HepG2 (cell line): ENCODE measurements around the gene TBL3. TPM values are rescaled to one million over a fixed set of nuclear protein-coding genes. Genes with fewer than 3 reads are reported as not detected.
A peak's percentile ranks its signal among the peaks of the same experiment; 100 is the strongest.

Experiments used
- NFRKB ChIP-seq: fragments of 450-650 bp; IDR thresholded peaks from 2 replicates; pipeline ENCODE4 v1.6.1; 2017
- PTBP1 ChIP-seq: fragments of 200-400 bp; formaldehyde crosslinking; IDR thresholded peaks from 2 replicates; pipeline ENCODE4 v1.6.1; 2018; ENCODE audit warnings: low read length, low read depth; ENCODE audit not compliant: poor library complexity, severe bottlenecking
- SSRP1 ChIP-seq: IDR thresholded peaks from 2 replicates; pipeline ENCODE4 v1.6.1; 2016; ENCODE audit warnings: control low read depth
- TBX2 ChIP-seq: sonication (generic); formaldehyde crosslinking; IDR thresholded peaks from 2 replicates; pipeline ENCODE4 v1.5.0; 2020; ENCODE audit warnings: missing genetic modification reagents, mild to moderate bottlenecking, borderline replicate concordance
- TSC22D2 ChIP-seq: sonication (generic); formaldehyde crosslinking; IDR thresholded peaks from 2 replicates; pipeline ENCODE4 v1.5.1; 2020; ENCODE audit warnings: missing genetic modification reagents, mild to moderate bottlenecking, borderline replicate concordance
- ZFAT ChIP-seq: sonication (generic); formaldehyde crosslinking; conservative IDR thresholded peaks from 2 replicates; pipeline ENCODE4 v1.8.1; 2023; ENCODE audit warnings: missing genetic modification reagents, inconsistent platforms
- ZFP1 ChIP-seq: IDR thresholded peaks from 2 replicates; pipeline ENCODE4 v1.6.1; 2016
- ZNF232 ChIP-seq: sonication (generic); formaldehyde crosslinking; IDR thresholded peaks from 2 replicates; pipeline ENCODE4 v1.4.0; 2020; ENCODE audit warnings: missing genetic modification reagents, borderline replicate concordance
- ZNF337 ChIP-seq: sonication (generic); formaldehyde crosslinking; IDR thresholded peaks from 2 replicates; pipeline ENCODE4 v1.5.1; 2020; ENCODE audit warnings: missing genetic modification reagents, low read depth, mild to moderate bottlenecking, borderline replicate concordance
- ZNF383 ChIP-seq: sonication (generic); formaldehyde crosslinking; IDR thresholded peaks from 2 replicates; pipeline ENCODE4 v1.4.0; 2020; ENCODE audit warnings: missing genetic modification reagents, mild to moderate bottlenecking, borderline replicate concordance
- ZNF766 ChIP-seq: sonication (generic); formaldehyde crosslinking; IDR thresholded peaks from 2 replicates; pipeline ENCODE4 v1.5.0; 2020; ENCODE audit warnings: missing genetic modification reagents, borderline replicate concordance
- ZNF773 ChIP-seq: sonication (generic); formaldehyde crosslinking; IDR thresholded peaks from 2 replicates; pipeline ENCODE4 v1.4.0; 2020; ENCODE audit warnings: missing genetic modification reagents, borderline replicate concordance
- polyA plus RNA-seq, 8 experiments: library from polyadenylated mRNA; depleted of rRNA in 3 of 8; stranded (reverse) in 7 of 8; unstranded in 1 of 8; fragments of >200 nt; fragmentation: Illumina TruSeq in 4 of 8; extraction: Trizol in 4 of 8; gene quantifications; 2 replicates each; pipeline versions ENCODE4 v1.2.1 to v1.2.3, GENCODE V29; 2011 to 2016; ENCODE audit warnings: low read depth in 4 of 8, missing spikeins in 1 of 8, mixed read lengths in 1 of 8; ENCODE audit not compliant: insufficient read depth in 1 of 8
- total RNA-seq, 5 experiments: library from RNA; depleted of rRNA; stranded (reverse); fragments of >200 nt; fragmentation: Illumina TruSeq; extraction: Trizol; gene quantifications; 2 replicates each; pipeline ENCODE4 v1.2.3, GENCODE V29; 2016; ENCODE audit warnings: low read depth in 1 of 5
- TF ChIP-seq, protein P1 (sequence below): sonication (generic); formaldehyde crosslinking; IDR thresholded peaks from 2 replicates; pipeline ENCODE4 v1.8.0; 2022; ENCODE audit warnings: missing genetic modification reagents, mild to moderate bottlenecking, borderline replicate concordance
- TF ChIP-seq, protein P2 (sequence below): sonication (generic); formaldehyde crosslinking; IDR thresholded peaks from 2 replicates; pipeline ENCODE4 v1.5.0; 2020; ENCODE audit warnings: mild to moderate bottlenecking, missing genetic modification reagents, borderline replicate concordance
- TF ChIP-seq, protein P3 (sequence below): sonication (generic); formaldehyde crosslinking; IDR thresholded peaks from 2 replicates; pipeline ENCODE4 v1.4.0; 2020; ENCODE audit warnings: missing genetic modification reagents, borderline replicate concordance
- TF ChIP-seq, protein P4 (sequence below): sonication (generic); formaldehyde crosslinking; IDR thresholded peaks from 2 replicates; pipeline ENCODE4 v1.5.0; 2020; ENCODE audit warnings: missing genetic modification reagents

TBL3 gene
- total and polyA plus RNA-seq, 2 of the 13 experiments (the other 11 are each of a cell fraction or from before 2014, with no cell fraction given): 16.8 to 38.0 TPM

DNA sequence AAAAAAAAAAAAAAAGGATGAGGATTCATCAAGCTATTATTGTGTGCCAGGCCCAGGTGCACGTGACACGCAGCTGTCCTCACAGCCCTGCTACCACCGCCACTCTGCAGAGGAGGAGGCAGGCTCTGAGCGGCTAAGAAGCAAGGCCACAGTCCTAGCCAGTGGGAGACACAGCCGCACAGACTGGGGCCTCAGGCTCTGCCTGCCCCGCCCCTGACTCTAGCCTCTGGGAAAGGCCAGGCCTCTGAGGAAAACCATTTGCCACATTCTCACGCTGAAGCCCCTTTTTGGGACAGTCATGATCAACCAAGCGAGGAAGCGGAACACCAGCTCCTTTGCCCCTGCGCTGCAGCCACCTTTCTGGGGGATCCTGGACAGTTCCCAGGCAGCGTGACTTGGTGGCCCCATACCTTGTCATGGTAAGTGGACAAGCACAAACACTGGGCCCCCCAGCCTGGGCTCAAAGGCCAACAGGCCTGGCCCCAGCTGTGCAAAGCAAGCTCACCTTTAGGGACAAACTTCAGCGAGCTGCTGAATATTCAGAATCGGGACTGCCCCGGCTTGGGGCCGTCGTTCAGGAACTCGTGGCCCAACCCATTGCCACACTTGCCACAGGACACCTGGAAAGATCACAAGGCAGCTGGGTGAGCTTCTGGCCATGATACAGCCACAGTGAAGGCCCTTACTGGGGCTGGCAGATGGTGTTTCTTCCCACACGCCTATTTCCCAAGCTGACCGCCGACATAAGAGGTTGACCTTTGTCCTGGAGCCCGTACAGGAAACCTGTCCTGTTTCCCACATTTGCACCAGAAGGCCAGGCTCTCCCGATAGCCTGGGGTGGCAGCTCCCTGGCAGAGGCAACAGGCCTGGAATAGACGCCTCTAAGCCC, 31.3 kb upstream of the TBL3 start (continued):
- TF ChIP-seq ZNF383 (CRISPR knock-in tag) (no peak), TSC22D2 (CRISPR knock-in tag) (peak; percentile 80), ZNF337 (CRISPR knock-in tag) (peak; percentile 78; the same call in 1 of the 2 replicates), ZNF766 (CRISPR knock-in tag) (0 out of 2 replicates have a peak, but pooled peaks have one; percentile 38), SSRP1 (no peak; the same call in 1 of the 2 replicates), ZNF232 (CRISPR knock-in tag) (peak; percentile 19; the same call in 1 of the 2 replicates), PTBP1 (peak; percentile 22), NFRKB (no peak), ZNF773 (no peak), ZFAT (CRISPR knock-in tag) (no peak), ZFP1 (CRISPR knock-in tag) (no peak), TBX2 (CRISPR knock-in tag) (peak; percentile 79; the same call in 1 of the 2 replicates)
- TF ChIP-seq, protein P1, sequence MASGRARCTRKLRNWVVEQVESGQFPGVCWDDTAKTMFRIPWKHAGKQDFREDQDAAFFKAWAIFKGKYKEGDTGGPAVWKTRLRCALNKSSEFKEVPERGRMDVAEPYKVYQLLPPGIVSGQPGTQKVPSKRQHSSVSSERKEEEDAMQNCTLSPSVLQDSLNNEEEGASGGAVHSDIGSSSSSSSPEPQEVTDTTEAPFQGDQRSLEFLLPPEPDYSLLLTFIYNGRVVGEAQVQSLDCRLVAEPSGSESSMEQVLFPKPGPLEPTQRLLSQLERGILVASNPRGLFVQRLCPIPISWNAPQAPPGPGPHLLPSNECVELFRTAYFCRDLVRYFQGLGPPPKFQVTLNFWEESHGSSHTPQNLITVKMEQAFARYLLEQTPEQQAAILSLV (CRISPR knock-in tag): peak; percentile 59; the same call in 1 of the 2 replicates
- TF ChIP-seq, protein P2, sequence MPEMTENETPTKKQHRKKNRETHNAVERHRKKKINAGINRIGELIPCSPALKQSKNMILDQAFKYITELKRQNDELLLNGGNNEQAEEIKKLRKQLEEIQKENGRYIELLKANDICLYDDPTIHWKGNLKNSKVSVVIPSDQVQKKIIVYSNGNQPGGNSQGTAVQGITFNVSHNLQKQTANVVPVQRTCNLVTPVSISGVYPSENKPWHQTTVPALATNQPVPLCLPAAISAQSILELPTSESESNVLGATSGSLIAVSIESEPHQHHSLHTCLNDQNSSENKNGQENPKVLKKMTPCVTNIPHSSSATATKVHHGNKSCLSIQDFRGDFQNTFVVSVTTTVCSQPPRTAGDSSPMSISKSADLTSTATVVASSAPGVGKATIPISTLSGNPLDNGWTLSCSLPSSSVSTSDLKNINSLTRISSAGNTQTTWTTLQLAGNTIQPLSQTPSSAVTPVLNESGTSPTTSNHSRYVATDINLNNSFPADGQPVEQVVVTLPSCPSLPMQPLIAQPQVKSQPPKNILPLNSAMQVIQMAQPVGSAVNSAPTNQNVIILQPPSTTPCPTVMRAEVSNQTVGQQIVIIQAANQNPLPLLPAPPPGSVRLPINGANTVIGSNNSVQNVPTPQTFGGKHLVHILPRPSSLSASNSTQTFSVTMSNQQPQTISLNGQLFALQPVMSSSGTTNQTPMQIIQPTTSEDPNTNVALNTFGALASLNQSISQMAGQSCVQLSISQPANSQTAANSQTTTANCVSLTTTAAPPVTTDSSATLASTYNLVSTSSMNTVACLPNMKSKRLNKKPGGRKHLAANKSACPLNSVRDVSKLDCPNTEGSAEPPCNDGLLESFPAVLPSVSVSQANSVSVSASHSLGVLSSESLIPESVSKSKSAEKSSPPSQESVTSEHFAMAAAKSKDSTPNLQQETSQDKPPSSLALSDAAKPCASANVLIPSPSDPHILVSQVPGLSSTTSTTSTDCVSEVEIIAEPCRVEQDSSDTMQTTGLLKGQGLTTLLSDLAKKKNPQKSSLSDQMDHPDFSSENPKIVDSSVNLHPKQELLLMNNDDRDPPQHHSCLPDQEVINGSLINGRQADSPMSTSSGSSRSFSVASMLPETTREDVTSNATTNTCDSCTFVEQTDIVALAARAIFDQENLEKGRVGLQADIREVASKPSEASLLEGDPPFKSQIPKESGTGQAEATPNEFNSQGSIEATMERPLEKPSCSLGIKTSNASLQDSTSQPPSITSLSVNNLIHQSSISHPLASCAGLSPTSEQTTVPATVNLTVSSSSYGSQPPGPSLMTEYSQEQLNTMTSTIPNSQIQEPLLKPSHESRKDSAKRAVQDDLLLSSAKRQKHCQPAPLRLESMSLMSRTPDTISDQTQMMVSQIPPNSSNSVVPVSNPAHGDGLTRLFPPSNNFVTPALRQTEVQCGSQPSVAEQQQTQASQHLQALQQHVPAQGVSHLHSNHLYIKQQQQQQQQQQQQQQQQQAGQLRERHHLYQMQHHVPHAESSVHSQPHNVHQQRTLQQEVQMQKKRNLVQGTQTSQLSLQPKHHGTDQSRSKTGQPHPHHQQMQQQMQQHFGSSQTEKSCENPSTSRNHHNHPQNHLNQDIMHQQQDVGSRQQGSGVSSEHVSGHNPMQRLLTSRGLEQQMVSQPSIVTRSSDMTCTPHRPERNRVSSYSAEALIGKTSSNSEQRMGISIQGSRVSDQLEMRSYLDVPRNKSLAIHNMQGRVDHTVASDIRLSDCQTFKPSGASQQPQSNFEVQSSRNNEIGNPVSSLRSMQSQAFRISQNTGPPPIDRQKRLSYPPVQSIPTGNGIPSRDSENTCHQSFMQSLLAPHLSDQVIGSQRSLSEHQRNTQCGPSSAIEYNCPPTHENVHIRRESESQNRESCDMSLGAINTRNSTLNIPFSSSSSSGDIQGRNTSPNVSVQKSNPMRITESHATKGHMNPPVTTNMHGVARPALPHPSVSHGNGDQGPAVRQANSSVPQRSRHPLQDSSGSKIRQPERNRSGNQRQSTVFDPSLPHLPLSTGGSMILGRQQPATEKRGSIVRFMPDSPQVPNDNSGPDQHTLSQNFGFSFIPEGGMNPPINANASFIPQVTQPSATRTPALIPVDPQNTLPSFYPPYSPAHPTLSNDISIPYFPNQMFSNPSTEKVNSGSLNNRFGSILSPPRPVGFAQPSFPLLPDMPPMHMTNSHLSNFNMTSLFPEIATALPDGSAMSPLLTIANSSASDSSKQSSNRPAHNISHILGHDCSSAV: no peak
- TF ChIP-seq, protein P3, sequence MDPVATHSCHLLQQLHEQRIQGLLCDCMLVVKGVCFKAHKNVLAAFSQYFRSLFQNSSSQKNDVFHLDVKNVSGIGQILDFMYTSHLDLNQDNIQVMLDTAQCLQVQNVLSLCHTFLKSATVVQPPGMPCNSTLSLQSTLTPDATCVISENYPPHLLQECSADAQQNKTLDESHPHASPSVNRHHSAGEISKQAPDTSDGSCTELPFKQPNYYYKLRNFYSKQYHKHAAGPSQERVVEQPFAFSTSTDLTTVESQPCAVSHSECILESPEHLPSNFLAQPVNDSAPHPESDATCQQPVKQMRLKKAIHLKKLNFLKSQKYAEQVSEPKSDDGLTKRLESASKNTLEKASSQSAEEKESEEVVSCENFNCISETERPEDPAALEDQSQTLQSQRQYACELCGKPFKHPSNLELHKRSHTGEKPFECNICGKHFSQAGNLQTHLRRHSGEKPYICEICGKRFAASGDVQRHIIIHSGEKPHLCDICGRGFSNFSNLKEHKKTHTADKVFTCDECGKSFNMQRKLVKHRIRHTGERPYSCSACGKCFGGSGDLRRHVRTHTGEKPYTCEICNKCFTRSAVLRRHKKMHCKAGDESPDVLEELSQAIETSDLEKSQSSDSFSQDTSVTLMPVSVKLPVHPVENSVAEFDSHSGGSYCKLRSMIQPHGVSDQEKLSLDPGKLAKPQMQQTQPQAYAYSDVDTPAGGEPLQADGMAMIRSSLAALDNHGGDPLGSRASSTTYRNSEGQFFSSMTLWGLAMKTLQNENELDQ (CRISPR knock-in tag): no peak
- TF ChIP-seq, protein P4, sequence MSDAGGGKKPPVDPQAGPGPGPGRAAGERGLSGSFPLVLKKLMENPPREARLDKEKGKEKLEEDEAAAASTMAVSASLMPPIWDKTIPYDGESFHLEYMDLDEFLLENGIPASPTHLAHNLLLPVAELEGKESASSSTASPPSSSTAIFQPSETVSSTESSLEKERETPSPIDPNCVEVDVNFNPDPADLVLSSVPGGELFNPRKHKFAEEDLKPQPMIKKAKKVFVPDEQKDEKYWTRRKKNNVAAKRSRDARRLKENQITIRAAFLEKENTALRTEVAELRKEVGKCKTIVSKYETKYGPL (CRISPR knock-in tag): 0 out of 2 replicates have a peak, but pooled peaks have one; percentile 11
